H1 (cell line): ENCODE results near the gene SNRK. TPM values are rescaled to one million over a fixed set of nuclear protein-coding genes. Genes with fewer than 3 reads are reported as not detected.
A peak's percentile ranks its signal among the peaks of the same experiment; 100 is the strongest.

Experiments
- CTCF ChIA-PET: fragments of 300-600 bp; sonication (Branson Sonifier 250); formaldehyde crosslinking; loops from one replicate; lab custom pipeline; 2021; ENCODE audit not compliant: partially characterized antibody; lab: Charles Lee
- POLR2A ChIA-PET: fragments of 300-600 bp; sonication (Branson Sonifier 250); formaldehyde crosslinking; loops from one replicate; lab custom pipeline; 2021; ENCODE audit warnings: inconsistent platforms; ENCODE audit not compliant: partially characterized antibody; lab: Charles Lee
- DNase-seq, 2 experiments: peaks; one replicate each; pipeline versions ENCODE4 v3.0.0 to v3.0.0-alpha.2; 2010 to 2022; ENCODE audit warnings: low spot score in 2 of 2, low read depth in 1 of 2, mixed read lengths in 1 of 2
- FAIRE-seq: peaks from 2 replicates; lab custom pipeline; 2011; peaks lifted over from hg19 to GRCh38; lab: Jason Lieb, UNC
- H2AFZ ChIP-seq: 2 replicates; pipeline ENCODE4 v1.8.1; 2012; ENCODE audit warnings: low read length, inconsistent platforms
- H2AK5ac ChIP-seq: 2 replicates; pipeline ENCODE4 v1.6.1; 2013; ENCODE audit warnings: low read depth, low read length
- H2BK120ac ChIP-seq: replicated peaks from 2 replicates; pipeline ENCODE3; 2013; ENCODE audit warnings: low read depth, low read length, inconsistent platforms
- H2BK12ac ChIP-seq: 2 replicates; pipeline ENCODE4 v1.6.1; 2013; ENCODE audit warnings: low read depth, low read length
- H2BK15ac ChIP-seq: 2 replicates; pipeline ENCODE4 v1.6.1; 2013; ENCODE audit warnings: low read length
- H2BK20ac ChIP-seq: 2 replicates; pipeline ENCODE4 v1.6.1; 2013; ENCODE audit warnings: low read length
- H2BK5ac ChIP-seq: 2 replicates; pipeline ENCODE4 v1.6.1; 2013; ENCODE audit warnings: low read depth, low read length
- H3K14ac ChIP-seq: 2 replicates; pipeline ENCODE4 v1.6.1; 2013; ENCODE audit warnings: inconsistent platforms; ENCODE audit not compliant: insufficient read length
- H3K18ac ChIP-seq: 2 replicates; pipeline ENCODE4 v1.6.1; 2013; ENCODE audit warnings: low read length; ENCODE audit errors: extremely low read depth
- H3K23ac ChIP-seq: 2 replicates; pipeline ENCODE4 v1.6.1; 2013; ENCODE audit warnings: inconsistent platforms; ENCODE audit not compliant: insufficient read length
- H3K23me2 ChIP-seq: 2 replicates; pipeline ENCODE4 v1.6.1; 2013; ENCODE audit warnings: low read depth, low read length
- H3K27ac ChIP-seq: 2 replicates; pipeline ENCODE4 v1.6.1; 2011; ENCODE audit warnings: low read depth, low read length, inconsistent platforms
- H3K27me3 ChIP-seq, 4 experiments: replicated peaks in 1 of 4; 1 replicate in 1 of 4; 2 replicates in 3 of 4; pipeline versions ENCODE4 v1.6.1 to v1.8.1; 2011 to 2013; ENCODE audit warnings: low read length in 3 of 4, mild to moderate bottlenecking in 3 of 4, inconsistent platforms in 2 of 4, mixed read lengths in 2 of 4, moderate library complexity in 1 of 4; ENCODE audit not compliant: control insufficient read depth in 3 of 4, insufficient read depth in 3 of 4; ENCODE audit errors: extremely low read depth in 1 of 4
- H3K36me3 ChIP-seq, 4 experiments: 2 replicates each; pipeline versions ENCODE4 v1.6.1 to v1.8.1; 2011 to 2013; ENCODE audit warnings: mild to moderate bottlenecking in 4 of 4, low read length in 3 of 4, moderate library complexity in 2 of 4, control low read depth in 1 of 4, inconsistent platforms in 1 of 4; ENCODE audit not compliant: insufficient read depth in 4 of 4, control insufficient read depth in 2 of 4
- H3K4ac ChIP-seq: replicated peaks from 2 replicates; pipeline ENCODE3; 2013; ENCODE audit warnings: low read length, low read depth, mixed read lengths, inconsistent platforms; ENCODE audit not compliant: insufficient read length
- H3K4me1 ChIP-seq, 4 experiments: replicated peaks in 1 of 4; 1 replicate in 1 of 4; 2 replicates in 3 of 4; pipeline versions ENCODE4 v1.6.1 to v1.8.1; 2011 to 2013; ENCODE audit warnings: low read length in 3 of 4, inconsistent platforms in 2 of 4, mixed read lengths in 1 of 4; ENCODE audit not compliant: insufficient read depth in 4 of 4, control insufficient read depth in 3 of 4
- H3K4me2 ChIP-seq, 2 experiments: 2 replicates each; pipeline versions ENCODE4 v1.6.1 to v1.8.1; 2011 to 2013; ENCODE audit warnings: low read depth in 2 of 2, low read length in 2 of 2, control low read depth in 1 of 2, inconsistent platforms in 1 of 2, mild to moderate bottlenecking in 1 of 2; ENCODE audit not compliant: insufficient read depth in 1 of 2
- H3K4me3 ChIP-seq, 4 experiments: fragments of 200-600, 300-600 bp in 1 of 4; sonication (generic), shearing (Covaris generic), sonication (Bioruptor Twin) in 1 of 4; 2 replicates each; pipeline versions ENCODE4 v1.5.1 to v1.8.1; 2011 to 2016; ENCODE audit warnings: low read length in 4 of 4, low read depth in 3 of 4, control low read depth in 2 of 4, inconsistent platforms in 2 of 4, mild to moderate bottlenecking in 2 of 4, mixed read lengths in 1 of 4, moderate library complexity in 1 of 4; ENCODE audit not compliant: insufficient read depth in 2 of 4; ENCODE audit errors: extremely low read depth in 1 of 4
- H3K56ac ChIP-seq: replicated peaks from 2 replicates; pipeline ENCODE3; 2013; ENCODE audit warnings: low read depth, mild to moderate bottlenecking, mixed read lengths, low read length, inconsistent platforms; ENCODE audit not compliant: insufficient read length
- H3K79me1 ChIP-seq: 2 replicates; pipeline ENCODE4 v1.6.1; 2013; ENCODE audit warnings: low read depth, low read length, control low read depth
- H3K79me2 ChIP-seq, 2 experiments: 2 replicates each; pipeline versions ENCODE4 v1.6.1 to v1.8.1; 2012 to 2013; ENCODE audit warnings: low read length in 2 of 2, mild to moderate bottlenecking in 2 of 2, inconsistent platforms in 1 of 2; ENCODE audit not compliant: insufficient read depth in 2 of 2, control insufficient read depth in 1 of 2
- H3K9ac ChIP-seq, 4 experiments: replicated peaks in 1 of 4; 1 replicate in 1 of 4; 2 replicates in 3 of 4; pipeline versions ENCODE4 v1.6.1 to v1.8.1; 2011 to 2013; ENCODE audit warnings: low read depth in 3 of 4, low read length in 3 of 4, control low read depth in 2 of 4, mild to moderate bottlenecking in 2 of 4, moderate library complexity in 2 of 4, inconsistent platforms in 1 of 4; ENCODE audit errors: extremely low read depth in 1 of 4
- H3K9me3 ChIP-seq, 2 experiments: 2 replicates each; pipeline versions ENCODE4 v1.6.1 to v1.8.1; 2012 to 2013; ENCODE audit warnings: mild to moderate bottlenecking in 2 of 2, moderate library complexity in 2 of 2, control low read depth in 1 of 2, inconsistent platforms in 1 of 2, low read depth in 1 of 2, low read length in 1 of 2, mixed read lengths in 1 of 2; ENCODE audit not compliant: insufficient read depth in 2 of 2
- H4K20me1 ChIP-seq, 2 experiments: replicated peaks in 1 of 2; 2 replicates each; pipeline versions ENCODE3 to v1.8.1; 2011 to 2013; ENCODE audit warnings: inconsistent platforms in 2 of 2, low read length in 2 of 2, mild to moderate bottlenecking in 1 of 2; ENCODE audit not compliant: insufficient read depth in 2 of 2, control insufficient read depth in 1 of 2
- H4K5ac ChIP-seq: 2 replicates; pipeline ENCODE4 v1.6.1; 2013; ENCODE audit warnings: low read length, low read depth, mixed read lengths, inconsistent platforms; ENCODE audit not compliant: insufficient read length
- H4K8ac ChIP-seq: 2 replicates; pipeline ENCODE4 v1.8.0; 2013; ENCODE audit warnings: mild to moderate bottlenecking, moderate library complexity, low read length, inconsistent platforms; ENCODE audit not compliant: insufficient read depth; ENCODE audit errors: extremely low read depth
- H4K91ac ChIP-seq: replicated peaks from 2 replicates; pipeline ENCODE3; 2013; ENCODE audit warnings: low read length, mixed read lengths, inconsistent platforms; ENCODE audit not compliant: insufficient read length
- BRCA1 ChIP-seq: IDR thresholded peaks from 2 replicates; pipeline ENCODE4 v1.6.1; 2012; ENCODE audit warnings: low read depth, low read length, improper control_type of control experiment
- CHD2 ChIP-seq: IDR thresholded peaks from 2 replicates; pipeline ENCODE4 v1.6.1; 2012; ENCODE audit warnings: low read length, improper control_type of control experiment
- HDAC2 ChIP-seq, 2 experiments: fragments of 300-600 bp in 1 of 2; sonication (generic) in 1 of 2; IDR thresholded peaks; 2 replicates each; pipeline ENCODE4 v1.6.1; 2011 to 2012; ENCODE audit warnings: low read depth in 2 of 2, low read length in 2 of 2, mild to moderate bottlenecking in 2 of 2, moderate library complexity in 2 of 2, borderline replicate concordance in 1 of 2, inconsistent platforms in 1 of 2
- RXRA ChIP-seq: IDR thresholded peaks from 2 replicates; pipeline ENCODE4 v1.6.1; 2011; ENCODE audit warnings: low read depth, mild to moderate bottlenecking, low read length, moderate library complexity; ENCODE audit not compliant: insufficient read depth
- SIX5 ChIP-seq: IDR thresholded peaks from 2 replicates; pipeline ENCODE4 v1.6.1; 2011; ENCODE audit warnings: mild to moderate bottlenecking, low read depth, low read length
- TAF7 ChIP-seq: optimal IDR thresholded peaks from 2 replicates; pipeline ENCODE3; 2011; ENCODE audit warnings: low read depth, mild to moderate bottlenecking, inconsistent platforms, low read length, moderate library complexity, borderline replicate concordance
- WGBS, 2 experiments: shearing (Covaris generic) in 1 of 2; methylation state at CpG; one replicate each; pipeline versions ENCODE4 v1.1.6 to v1.1.7; 2013 to 2015; ENCODE audit warnings: low lambda C conversion rate in 2 of 2, mixed read lengths in 2 of 2, inconsistent platforms in 1 of 2, low coverage in 1 of 2, missing lambda C conversion rate in 1 of 2; ENCODE audit not compliant: insufficient replicate concordance in 2 of 2, insufficient coverage in 1 of 2, insufficient read length in 1 of 2; ENCODE audit errors: extremely low coverage in 1 of 2, missing lambda C conversion rate in 1 of 2; 5-methylcytosine and 5-hydroxymethylcytosine counted together
- polyA plus RNA-seq, 7 experiments: library from polyadenylated mRNA; depleted of rRNA in 3 of 7; stranded (reverse) in 5 of 7; unstranded in 2 of 7; fragments of >200 nt in 5 of 7; fragments of 200-250 nt in 2 of 7; gene quantifications; 1 replicate in 5 of 7; 2 replicates in 1 of 7; 4 replicates in 1 of 7; pipeline versions ENCODE4 v1.2.1 to v1.2.3, GENCODE V29; 2011 to 2013; ENCODE audit warnings: missing spikeins in 2 of 7, mixed read lengths in 2 of 7
- total RNA-seq: library from RNA; stranded (reverse); fragmentation: NEBNext Ultra II Directional; extraction: Animal tissue kit (Norgen Biotek cat#: 25700); gene quantifications from 2 replicates; pipeline ENCODE4 v1.2.1, GENCODE V29; 2021
- TF ChIP-seq, protein P1 (sequence below): IDR thresholded peaks from 2 replicates; pipeline ENCODE4 v1.6.1; 2012; ENCODE audit warnings: inconsistent platforms
- TF ChIP-seq, protein P2 (sequence below), 3 experiments: IDR thresholded peaks; 1 replicate in 2 of 3; 2 replicates in 1 of 3; pipeline versions ENCODE4 v1.5.1 to v1.6.1; 2011; ENCODE audit warnings: low read length in 3 of 3, mild to moderate bottlenecking in 3 of 3, inconsistent platforms in 2 of 3, low read depth in 1 of 3, moderate library complexity in 1 of 3; ENCODE audit not compliant: insufficient read depth in 1 of 3; ENCODE audit errors: control extremely low read depth in 1 of 3

Gene SNRK
- total and polyA plus RNA-seq, 2 of the 8 experiments (the other 6 are each of a cell fraction or from before 2014, with no cell fraction given): 4.4 to 11.7 TPM

DNA sequence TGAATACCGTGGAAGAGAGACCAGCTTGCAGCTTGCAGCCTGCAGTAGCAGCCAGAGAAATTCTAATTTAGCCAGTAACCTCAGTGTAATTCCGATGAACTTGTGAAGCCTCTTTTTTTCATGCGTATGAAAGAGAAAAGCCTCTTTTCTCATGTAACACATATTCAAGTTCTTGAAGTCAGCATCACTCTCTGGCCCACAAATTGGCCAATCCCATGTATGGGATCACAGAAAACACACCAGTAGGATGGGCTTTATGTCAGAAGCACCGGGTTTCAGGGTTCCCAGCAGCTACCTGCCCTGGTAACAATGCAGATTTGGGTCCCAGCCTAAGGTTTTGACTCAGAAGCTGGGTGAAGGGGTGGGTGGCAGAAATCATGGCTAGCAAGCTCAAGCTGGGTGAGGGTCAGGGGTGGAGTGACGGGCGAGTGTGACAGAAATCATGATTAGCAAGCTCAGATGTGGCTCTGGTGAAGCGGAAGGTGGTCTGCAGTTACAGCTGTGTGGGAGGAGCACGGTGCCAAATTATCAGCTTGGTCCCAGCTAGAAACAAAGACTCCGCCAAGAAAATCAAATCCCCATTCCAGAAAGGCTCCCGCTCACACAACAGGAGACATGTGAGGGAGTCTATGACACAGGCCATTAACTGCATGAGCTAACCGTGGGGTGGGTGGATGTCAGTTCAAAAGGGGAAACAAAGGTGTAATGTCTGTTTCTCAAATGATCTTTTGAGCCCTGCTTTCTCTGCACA, 86.6 kb downstream of the SNRK start:
- H3K4me3 ChIP-seq: no peak overlapping the region
- no peak overlapping the region for H3K9ac ChIP-seq
- peak; percentile 55 for FAIRE-seq
- H4K91ac ChIP-seq: no peak overlapping the region
- H2BK15ac ChIP-seq: peak overlapping the region; percentile 3; the same call in 1 of the 2 replicates
- H3K23ac ChIP-seq: no peak overlapping the region
- H3K79me2 ChIP-seq: no peaks in the 10 kb centered on the region
- H3K27ac ChIP-seq: no peak overlapping the region
- H4K5ac ChIP-seq: no peak overlapping the region
- peak overlapping the region; percentile 90; the same call in 1 of the 2 replicates for H2BK12ac ChIP-seq
- H3K4ac ChIP-seq: no peak overlapping the region
- H2BK5ac ChIP-seq: peak overlapping the region; percentile 56; the same call in 1 of the 2 replicates
- TF ChIP-seq CHD2: no peak
- TF ChIP-seq, protein P1, sequence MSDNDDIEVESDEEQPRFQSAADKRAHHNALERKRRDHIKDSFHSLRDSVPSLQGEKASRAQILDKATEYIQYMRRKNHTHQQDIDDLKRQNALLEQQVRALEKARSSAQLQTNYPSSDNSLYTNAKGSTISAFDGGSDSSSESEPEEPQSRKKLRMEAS: no peak
- no peak for TF ChIP-seq TAF7
- TF ChIP-seq HDAC2 (IDR thresholded peaks at IDR 0.05; ENCODE audit: borderline replicate concordance in 1 of 2, low read depth in 2 of 2, low read length in 2 of 2): no peak
- TF ChIP-seq SIX5: no peak
- TF ChIP-seq BRCA1: no peak
- no peak for TF ChIP-seq RXRA
- TF ChIP-seq, protein P2, sequence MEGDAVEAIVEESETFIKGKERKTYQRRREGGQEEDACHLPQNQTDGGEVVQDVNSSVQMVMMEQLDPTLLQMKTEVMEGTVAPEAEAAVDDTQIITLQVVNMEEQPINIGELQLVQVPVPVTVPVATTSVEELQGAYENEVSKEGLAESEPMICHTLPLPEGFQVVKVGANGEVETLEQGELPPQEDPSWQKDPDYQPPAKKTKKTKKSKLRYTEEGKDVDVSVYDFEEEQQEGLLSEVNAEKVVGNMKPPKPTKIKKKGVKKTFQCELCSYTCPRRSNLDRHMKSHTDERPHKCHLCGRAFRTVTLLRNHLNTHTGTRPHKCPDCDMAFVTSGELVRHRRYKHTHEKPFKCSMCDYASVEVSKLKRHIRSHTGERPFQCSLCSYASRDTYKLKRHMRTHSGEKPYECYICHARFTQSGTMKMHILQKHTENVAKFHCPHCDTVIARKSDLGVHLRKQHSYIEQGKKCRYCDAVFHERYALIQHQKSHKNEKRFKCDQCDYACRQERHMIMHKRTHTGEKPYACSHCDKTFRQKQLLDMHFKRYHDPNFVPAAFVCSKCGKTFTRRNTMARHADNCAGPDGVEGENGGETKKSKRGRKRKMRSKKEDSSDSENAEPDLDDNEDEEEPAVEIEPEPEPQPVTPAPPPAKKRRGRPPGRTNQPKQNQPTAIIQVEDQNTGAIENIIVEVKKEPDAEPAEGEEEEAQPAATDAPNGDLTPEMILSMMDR (IDR thresholded peaks at IDR 0.05; ENCODE audit: control extremely low read depth in 1 of 3, insufficient read depth in 1 of 3, low read depth in 1 of 3, low read length in 3 of 3): no peak
- H4K8ac ChIP-seq: no peak overlapping the region
- peaks cover 0 to 2% of the 10 kb centered on the region in 2 experiments for H4K20me1 ChIP-seq
- ChIA-PET POLR2A (interaction anchor here (0.9 to 1.1 kb wide), 2 partner anchors 11 to 12 kb away, joined by 3 to 4 read pairs; no protein-coding TSS in a partner anchor), CTCF (interaction anchor here (1.0 to 1.5 kb wide), 3 partner anchors 13 to 149 kb away, joined by 3 to 7 read pairs (median 3); no protein-coding TSS in a partner anchor)
- H3K27me3 ChIP-seq: no peaks in the 10 kb centered on the region
- no peak overlapping the region for H3K56ac ChIP-seq
- H2BK20ac ChIP-seq: 0 out of 2 replicates have a peak overlapping the region, but pooled peaks have one; percentile 21
- H3K36me3 ChIP-seq: no peaks in the 10 kb centered on the region
- H2AK5ac ChIP-seq: no peak overlapping the region
- 0 out of 2 replicates have a peak overlapping the region, but pooled peaks have one; percentile 13 for H3K18ac ChIP-seq
- no peak overlapping the region for H2AFZ ChIP-seq
- peaks cover under 1 to 17% (median 5%) of the 10 kb centered on the region in 4 experiments for H3K4me1 ChIP-seq
- no peak overlapping the region for H3K14ac ChIP-seq
- H3K9me3 ChIP-seq: no peaks in the 10 kb centered on the region
- H3K4me2 ChIP-seq: peak overlapping the region; percentile 22 to 30
- no peak overlapping the region for H2BK120ac ChIP-seq
- 63% methylated on average over 11 of the region's 11 CpGs; no CpG with 5 or more reads in 1 of the 2 experiments for WGBS, 2 experiments
- H3K79me1 ChIP-seq: no peaks in the 10 kb centered on the region; the same call in 1 of the 2 replicates
- H3K23me2 ChIP-seq: no peaks in the 10 kb centered on the region
- no peak for DNase-seq
